GM19468 (cell line): ENCODE measurements around the gene RPL39.
A peak's percentile ranks its signal among the peaks of the same experiment; 100 is the strongest.
"Not testable (repeated sequence)": the region's sequence is repeated elsewhere in the genome, so short reads cannot be mapped to it uniquely, and the experiment has no call there.

Experiments used
- ATAC-seq: cut with Tn5 transposase; IDR thresholded peaks from one replicate; pipeline ENCODE4 v1.9.1; 2021; ENCODE audit warnings: mild to moderate bottlenecking, moderate library complexity, moderate number of reproducible peaks; ENCODE audit not compliant: unreplicated experiment; ENCODE audit errors: extremely low read depth

Gene RPL39

DNA sequence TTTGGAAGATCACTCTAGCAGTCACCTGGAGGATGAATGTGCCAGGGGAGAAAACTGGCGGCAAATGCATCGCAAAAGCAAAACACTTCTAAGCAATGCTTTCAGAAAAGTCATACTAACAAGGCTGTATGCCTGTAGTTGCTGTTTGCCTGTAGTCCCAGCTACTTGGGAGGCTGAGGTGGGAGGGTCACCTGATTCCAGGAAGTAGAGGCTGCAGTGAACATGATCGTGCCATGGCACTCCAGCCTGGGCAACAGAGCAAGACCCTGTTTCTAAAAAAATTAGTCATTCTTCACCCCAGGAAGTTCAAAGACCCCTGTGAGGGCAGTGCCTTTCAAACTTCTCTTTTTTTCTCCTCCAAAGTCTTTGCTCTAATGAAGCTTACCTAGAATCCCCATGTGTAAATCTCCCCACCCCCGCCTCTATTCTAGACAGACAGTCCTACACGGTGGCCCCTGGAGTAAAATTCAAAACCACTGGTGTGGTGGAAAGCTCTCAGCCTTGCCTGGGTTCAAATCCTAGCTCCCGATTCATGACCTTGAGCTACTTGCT, 27.5 kb downstream of the RPL39 start:
- ATAC-seq = no peak

- ATAC-seq = no peak
These were observed 28.2 kb downstream of the RPL39 start for GRCh38 chrX:119763181-119763580.

- no peak for ATAC-seq
These were observed 28.7 kb downstream of the RPL39 start for GRCh38 chrX:119762718-119763117.

DNA sequence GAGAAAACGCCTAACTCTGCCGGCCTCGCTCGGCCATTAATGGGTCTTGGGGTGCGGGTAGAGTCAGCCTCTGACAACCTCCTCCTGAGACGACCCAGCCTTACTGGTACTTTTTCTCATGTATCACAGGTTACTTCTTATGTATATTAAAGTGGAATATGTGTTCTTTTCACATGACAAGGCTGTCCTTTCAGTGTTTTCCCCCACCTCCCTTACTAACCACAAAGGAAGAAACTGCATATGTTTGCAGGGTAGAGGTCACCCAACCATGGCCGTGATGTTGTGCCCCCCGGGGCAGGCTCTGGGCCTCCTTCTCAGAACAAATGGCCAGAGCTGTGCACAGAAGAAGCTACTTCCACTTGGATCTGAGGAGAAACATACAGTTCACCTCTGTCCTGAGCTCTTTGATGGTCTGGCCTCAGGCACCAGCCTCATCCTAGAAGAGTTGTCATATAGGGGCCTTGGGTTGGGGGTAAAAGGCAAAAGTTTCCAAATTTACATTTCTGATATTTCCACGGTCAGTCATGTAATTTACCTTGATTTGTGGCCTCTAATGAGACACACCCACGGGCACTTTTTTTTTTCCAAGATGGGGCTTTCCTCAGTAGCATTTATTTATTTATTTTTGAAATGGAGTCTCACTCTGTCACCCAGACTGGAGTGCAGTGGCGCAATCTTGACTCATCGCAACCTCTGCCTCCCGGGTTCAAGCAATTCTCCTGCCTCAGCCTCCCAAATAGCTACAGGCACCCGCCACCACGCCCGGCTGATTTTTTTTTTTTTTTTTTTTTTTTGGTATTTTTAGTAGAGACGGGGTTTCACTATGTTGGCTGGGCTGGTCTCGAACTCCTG, 31.2 kb downstream of the RPL39 start:
- ATAC-seq = no peak

- no peak for ATAC-seq
These were observed 32.1 kb downstream of the RPL39 start for GRCh38 chrX:119759248-119759766.

DNA sequence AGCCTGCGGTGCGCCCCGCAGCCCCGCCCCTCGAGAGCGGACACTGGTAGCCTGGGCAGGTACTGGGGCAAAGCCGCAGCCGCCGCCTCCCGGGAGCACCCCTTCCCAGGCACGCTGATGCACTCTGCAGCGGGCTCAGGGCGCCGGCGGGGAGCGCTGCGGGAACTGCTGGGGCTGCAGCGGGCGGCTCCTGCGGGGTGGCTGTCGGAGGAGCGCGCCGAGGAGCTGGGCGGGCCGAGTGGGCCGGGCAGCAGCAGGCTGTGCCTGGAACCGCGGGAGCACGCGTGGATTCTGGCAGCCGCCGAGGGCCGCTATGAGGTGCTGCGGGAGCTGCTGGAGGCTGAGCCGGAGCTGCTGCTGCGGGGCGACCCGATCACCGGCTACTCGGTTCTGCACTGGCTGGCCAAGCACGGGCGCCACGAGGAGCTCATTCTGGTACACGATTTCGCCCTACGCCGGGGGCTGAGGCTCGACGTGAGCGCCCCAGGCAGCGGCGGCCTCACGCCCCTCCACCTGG, 32.6 kb downstream of the RPL39 start:
- ATAC-seq = no peak

GRCh38 chrX:119757979-119758730, 33.3 kb downstream of the RPL39 start, which contains the start of gene SOWAHD:
Gene SOWAHD, plus strand, starts transcription at chrX:119758588. Its CDS starts 80 bp downstream, at chrX:119758668.
- no peak for ATAC-seq

- ATAC-seq = no peak
These were observed 33.8 kb downstream of the RPL39 start for GRCh38 chrX:119757646-119757978.

GRCh38 chrX:119756926-119757635, 34.3 kb downstream of the RPL39 start:
- ATAC-seq = no peak

DNA sequence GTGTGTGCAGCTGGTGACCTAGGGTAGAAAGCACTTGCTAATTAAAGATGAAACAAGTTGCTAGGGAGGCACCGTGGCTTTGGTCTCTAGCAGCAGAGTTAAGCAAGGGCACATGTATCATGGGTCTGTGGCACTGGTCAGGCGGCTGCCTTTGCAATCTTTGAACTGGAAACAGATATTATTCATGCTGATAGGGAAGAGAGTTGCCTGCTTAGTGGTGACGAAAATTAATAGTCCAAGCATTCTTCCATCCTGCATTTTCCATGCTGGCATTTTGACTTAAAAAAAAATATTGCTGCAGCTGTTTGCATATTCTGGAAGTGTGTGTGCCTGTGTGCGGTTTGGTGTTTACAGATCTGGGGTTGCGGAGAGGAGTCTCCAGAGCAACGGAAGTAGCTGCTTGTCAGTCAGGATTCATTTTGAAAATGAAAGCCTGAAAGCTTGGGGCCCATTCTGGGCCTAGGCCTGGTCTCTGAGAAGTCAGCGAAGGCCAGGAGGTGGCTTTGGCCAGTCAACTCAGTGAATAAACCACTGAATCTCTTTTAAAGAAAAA, 35.4 kb downstream of the RPL39 start:
- peak; percentile 76 for ATAC-seq

DNA sequence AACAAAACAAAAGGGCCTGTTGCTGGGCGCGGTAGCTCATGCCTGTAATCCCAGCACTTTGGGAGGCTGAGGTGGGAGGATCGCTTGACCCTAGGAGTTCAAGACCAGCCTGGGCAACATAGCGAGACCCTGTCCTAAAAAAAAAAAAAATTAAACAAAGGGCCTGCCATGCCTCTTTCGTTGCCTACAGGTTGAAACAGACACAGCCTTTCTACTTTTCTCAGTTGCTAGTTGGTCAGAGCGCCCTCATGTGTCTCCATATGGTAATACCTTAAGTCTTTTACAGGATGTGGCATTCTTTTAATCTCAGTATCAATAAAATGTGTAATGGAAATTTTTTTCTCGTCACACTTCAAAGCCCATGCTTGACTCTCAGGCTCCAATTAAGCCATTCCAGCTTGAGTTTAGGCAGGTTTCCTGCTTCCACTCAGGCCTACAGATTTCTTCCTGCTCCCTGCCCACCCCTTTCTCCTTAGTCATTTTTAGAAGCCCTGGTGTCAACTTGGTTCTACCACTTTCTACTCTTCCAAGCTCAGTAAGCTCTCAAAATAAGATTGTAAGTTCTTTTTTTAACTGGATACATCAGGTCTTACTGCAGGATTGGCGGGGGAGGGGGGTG, 37.7 kb downstream of the RPL39 start:
- no peak for ATAC-seq

GRCh38 chrX:119753001-119753400, 38.4 kb downstream of the RPL39 start:
- ATAC-seq = no peak

DNA sequence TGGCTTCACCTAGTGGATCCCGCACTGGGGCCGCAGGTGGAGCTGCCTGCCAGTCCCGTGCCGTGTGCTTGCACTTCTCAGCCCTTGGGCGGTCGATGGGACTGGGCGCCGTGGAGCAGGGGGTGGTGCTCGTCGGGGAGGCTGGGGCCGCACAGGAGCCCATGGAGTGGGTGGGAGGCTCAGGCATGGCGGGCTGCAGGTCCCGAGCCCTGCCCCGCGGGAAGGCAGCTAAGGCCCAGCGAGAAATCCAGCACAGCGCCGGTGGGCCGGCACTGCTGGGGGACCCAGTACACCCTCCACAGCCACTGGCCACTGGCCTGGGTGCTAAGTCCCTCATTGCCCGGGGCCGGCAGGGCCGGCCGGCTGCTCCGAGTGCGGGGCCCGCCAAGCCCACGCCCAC, 40.7 kb downstream of the RPL39 start:
- not testable (repeated sequence) for ATAC-seq

DNA sequence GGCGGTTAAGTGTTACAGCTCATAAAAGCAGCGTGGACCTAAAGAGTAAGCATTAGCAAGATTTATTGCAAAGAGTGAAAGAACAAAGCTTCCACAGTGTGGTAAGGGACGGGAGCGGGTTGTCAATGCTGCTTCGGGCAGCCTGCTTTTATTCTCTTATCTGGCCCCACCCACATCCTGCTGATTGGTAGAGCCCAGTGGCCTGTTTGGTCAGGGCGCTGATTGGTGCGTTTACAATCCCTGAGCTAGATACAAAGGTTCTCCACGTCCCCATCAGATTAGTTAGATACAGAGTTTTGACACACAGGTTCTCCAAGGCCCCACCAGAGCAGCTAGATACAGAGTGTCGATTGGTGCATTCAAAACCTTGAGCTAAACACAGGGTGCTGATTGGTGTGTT, 41.3 kb downstream of the RPL39 start:
- ATAC-seq = not testable (repeated sequence)

DNA sequence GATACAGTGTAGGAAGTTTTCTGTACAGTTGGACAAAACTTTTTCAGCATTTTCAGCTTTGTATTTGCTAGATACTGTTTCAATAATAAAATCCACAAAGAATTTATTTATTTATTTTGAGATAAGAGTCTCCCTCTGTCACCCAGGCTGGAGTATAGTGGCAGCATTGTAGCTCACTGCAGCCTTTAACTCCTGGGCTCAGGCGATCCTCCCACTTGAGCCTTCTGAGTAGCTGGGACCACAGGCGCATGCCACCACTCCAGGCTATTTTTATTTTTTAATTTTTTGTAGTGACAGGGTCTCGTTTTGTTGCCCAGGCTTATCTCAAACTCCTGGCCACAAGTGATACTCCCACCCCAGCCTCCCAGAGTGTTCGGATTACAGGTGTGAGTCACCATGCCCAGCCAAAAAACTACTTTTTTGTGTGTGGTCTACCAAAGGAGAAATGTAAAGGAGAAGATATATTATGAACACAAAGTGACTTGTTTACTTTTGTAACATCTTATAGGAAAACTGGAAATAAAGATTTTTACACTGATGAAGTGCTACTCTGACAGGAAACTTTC, 46.1 kb downstream of the RPL39 start:
- ATAC-seq = no peak

DNA sequence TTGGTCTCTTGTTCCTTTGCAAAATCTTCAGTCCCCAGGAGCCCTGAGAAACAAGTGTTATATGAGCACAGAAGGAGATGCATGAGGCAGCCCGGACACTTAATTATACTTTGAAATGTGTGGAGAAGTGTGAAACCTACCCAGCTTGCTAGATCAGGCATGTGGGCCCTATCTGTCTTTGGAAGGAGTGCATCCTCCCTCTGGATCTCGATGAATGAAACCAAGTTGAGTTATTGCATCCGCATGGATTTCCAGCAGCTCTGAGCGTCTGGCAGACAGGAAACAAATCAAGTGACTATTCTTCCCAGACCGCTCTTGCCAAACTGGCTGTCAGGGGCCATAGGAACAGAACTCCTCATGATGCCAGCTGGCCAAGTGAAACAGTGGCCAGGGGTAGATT, 52.7 kb downstream of the RPL39 start:
- ATAC-seq = no peak
